ENCODE measurements around the gene RAB34.

- no peak for TF ChIP-seq CTCF (IDR thresholded peaks at IDR 0.05)
- no peak for TF ChIP-seq POLR2A (IDR thresholded peaks at IDR 0.05)
- TF ChIP-seq EP300 (IDR thresholded peaks at IDR 0.05) = no peak
- no peak for TF ChIP-seq POLR2AphosphoS5 (IDR thresholded peaks at IDR 0.05)
These were observed 28.2 kb upstream of the RAB34 start for GRCh38 chr17:28745786-28746411.

Measured in gastroesophageal sphincter (tissue), 3 donors.